Uterus (tissue), 4 donors: ENCODE results near the gene CAMTA1. TPM values are rescaled to one million over a fixed set of nuclear protein-coding genes. Genes with fewer than 3 reads are reported as not detected.

ENCODE experiments used
- DNase-seq, 2 donors: peaks; one replicate each; pipeline ENCODE4 v3.0.0-alpha.2; 2019 to 2020
- H3K27ac ChIP-seq, 2 donors: fragments of 200-600 bp; sonication (generic); 1 replicate in 1 of 2; 2 replicates in 1 of 2; pipeline ENCODE4 v1.5.1; 2016 to 2018
- H3K27me3 ChIP-seq, 2 donors: fragments of 200-600 bp; sonication (generic); one replicate each; pipeline ENCODE4 v1.5.1; 2018 to 2019; ENCODE audit warnings: control low read depth in 1 of 2
- H3K36me3 ChIP-seq, 2 donors: fragments of 200-600 bp; sonication (generic); one replicate each; pipeline ENCODE4 v1.5.1; 2019; ENCODE audit warnings: control low read depth in 1 of 2
- H3K4me1 ChIP-seq, 2 donors: fragments of 200-600 bp; sonication (generic); one replicate each; pipeline ENCODE4 v1.5.1; 2018 to 2019; ENCODE audit warnings: control low read depth in 1 of 2
- H3K4me3 ChIP-seq, 2 donors: fragments of 200-600 bp; sonication (generic); 1 replicate in 1 of 2; 2 replicates in 1 of 2; pipeline ENCODE4 v1.5.1; 2018 to 2019; ENCODE audit warnings: mild to moderate bottlenecking in 1 of 2
- H3K9me3 ChIP-seq, 2 donors: fragments of 200-600 bp; sonication (generic); one replicate each; pipeline ENCODE4 v1.5.1; 2019; ENCODE audit warnings: control low read depth in 1 of 2
- CTCF ChIP-seq, 4 experiments: fragments of 200-600 bp in 2 of 4; fragments of 450-650 bp in 2 of 4; sonication (generic) in 2 of 4; IDR thresholded peaks; one replicate each; pipeline ENCODE4 v1.5.1; 2016 to 2019; ENCODE audit warnings: antibody characterized with exemption in 4 of 4, mild to moderate bottlenecking in 2 of 4, moderate library complexity in 1 of 4
- POLR2A ChIP-seq, 2 donors: fragments of 450-650 bp; IDR thresholded peaks; one replicate each; pipeline ENCODE4 v1.6.1; 2016; ENCODE audit warnings: antibody characterized with exemption in 2 of 2, mild to moderate bottlenecking in 1 of 2, moderate library complexity in 1 of 2
- intact Hi-C: fragments of 100-400 bp; cut with DNase I; formaldehyde crosslinking; loops from one replicate; pipeline ENCODE4 v1.15.1; 2023; ENCODE audit warnings: low total_unique reads
- total RNA-seq, 4 donors: library from RNA; depleted of rRNA in 3 of 4; stranded (reverse); fragments of >200 nt in 3 of 4; gene quantifications; one replicate each; pipeline versions ENCODE4 v1.1.0 to v1.2.4, GENCODE V29; 2014 to 2023
- donor health status: DM: yes; HTN: yes; CAD: no.

The CAMTA1 gene
- total RNA-seq, 4 donors from 2014 or later = 29.7 to 427 (median 64.8) TPM

GRCh38 chr1:7468248-7468647 is 683.0 kb downstream of the CAMTA1 start:
- Histone ChIP-seq H3K4me3 (no peak overlapping the region), H3K27ac (no peak overlapping the region), H3K27me3 (no peaks in the 10 kb centered on the region), H3K9me3 (no peaks in the 10 kb centered on the region), H3K36me3 (no peaks in the 10 kb centered on the region), H3K4me1 (peaks cover 0 to 8% of the 10 kb centered on the region in 2 donors)
- intact Hi-C loops = no loop called here
- DNase-seq = no peak
- TF ChIP-seq POLR2A (IDR thresholded peaks at IDR 0.05) (no peak), CTCF (IDR thresholded peaks at IDR 0.05) (no peak)

GRCh38 chr1:7469255-7469938 is 684.1 kb downstream of the CAMTA1 start:
- Histone ChIP-seq H3K36me3 (no peaks in the 10 kb centered on the region), H3K27ac (peak overlapping the region in 1 of 2 donors; percentile 17), H3K4me3 (no peak overlapping the region), H3K4me1 (peaks cover 0 to 8% of the 10 kb centered on the region in 2 donors), H3K27me3 (no peaks in the 10 kb centered on the region), H3K9me3 (no peaks in the 10 kb centered on the region)
- TF ChIP-seq CTCF (IDR thresholded peaks at IDR 0.05) (no peak), POLR2A (IDR thresholded peaks at IDR 0.05) (no peak)
- no peak for DNase-seq
- intact Hi-C loops = no loop called here

- Histone ChIP-seq H3K4me1 (peaks cover 0 to 8% of the 10 kb centered on the region in 2 donors), H3K27ac (peak overlapping the region in 1 of 2 donors; percentile 55), H3K9me3 (no peaks in the 10 kb centered on the region), H3K36me3 (no peaks in the 10 kb centered on the region), H3K4me3 (no peak overlapping the region), H3K27me3 (no peaks in the 10 kb centered on the region)
- peak; percentile 66 to 75 for DNase-seq
- intact Hi-C loops = no loop called here
- TF ChIP-seq POLR2A (IDR thresholded peaks at IDR 0.05) (no peak), CTCF (IDR thresholded peaks at IDR 0.05) (no peak)
Observed at GRCh38 chr1:7470904-7471638, 685.8 kb downstream of the CAMTA1 start.

GRCh38 chr1:7471836-7472235 is 686.6 kb downstream of the CAMTA1 start:
- no peak for TF ChIP-seq POLR2A (IDR thresholded peaks at IDR 0.05)
- TF ChIP-seq CTCF (IDR thresholded peaks at IDR 0.05) = no peak
- H3K27ac ChIP-seq = peak overlapping the region in 1 of 2 donors; percentile 16
- H3K4me1 ChIP-seq = peaks cover 0 to 8% of the 10 kb centered on the region in 2 donors
- H3K4me3 ChIP-seq = no peak overlapping the region
- DNase-seq = no peak
- no peaks in the 10 kb centered on the region for H3K9me3 ChIP-seq
- H3K36me3 ChIP-seq = no peaks in the 10 kb centered on the region
- intact Hi-C loops = no loop called here
- no peaks in the 10 kb centered on the region for H3K27me3 ChIP-seq
